Stimulated activated effector memory CD8-positive, alpha-beta T cell treated with anti-CD3 and anti-CD28 coated beads, Interleukin-12 subunit alpha, Interleukin-12 subunit beta, amount 100 ng/mL, for 72 hours (primary cell): ENCODE measurements around the gene P2RY8.
"Not testable (repeated sequence)": the region's sequence is repeated elsewhere in the genome, so short reads cannot be mapped to it uniquely, and the experiment has no call there.

Source experiments
- ATAC-seq: fragments of 150-1000 bp; cut with Tn5 transposase; 2 replicates; pipeline ENCODE4 v1.10.0; 2021
- DNase-seq, 2 donors: peaks; one replicate each; pipeline ENCODE4 v3.0.0; 2021 to 2022; ENCODE audit warnings: low spot score in 2 of 2
- H3K27ac Mint-ChIP-seq: one replicate; pipeline ENCODE4 v1.8.0; 2022; ENCODE audit warnings: mild to moderate bottlenecking, mixed read lengths
- H3K36me3 Mint-ChIP-seq: one replicate; pipeline ENCODE4 v1.8.0; 2022; ENCODE audit warnings: mild to moderate bottlenecking, mixed read lengths
- H3K4me1 Mint-ChIP-seq: one replicate; pipeline ENCODE4 v1.8.0; 2022; ENCODE audit warnings: mixed read lengths
- H3K4me3 Mint-ChIP-seq: one replicate; pipeline ENCODE4 v1.8.0; 2022; ENCODE audit warnings: mild to moderate bottlenecking, mixed read lengths
- H3K9me3 Mint-ChIP-seq: one replicate; pipeline ENCODE4 v1.8.0; 2022; ENCODE audit warnings: mixed read lengths

P2RY8 gene

GRCh38 chrX:1462110-1462509, 74.9 kb downstream of the P2RY8 start:
- peak overlapping the region; percentile 74 for H3K4me3 Mint-ChIP-seq
- peak overlapping the region; percentile 94 for H3K27ac Mint-ChIP-seq

GRCh38 chrX:1455948-1456280, 81.1 kb downstream of the P2RY8 start:
- DNase-seq: no peak
- Mint-ChIP-seq H3K27ac (peak overlapping the region; percentile 75), H3K4me3 (peak overlapping the region; percentile 5), H3K9me3 (no peaks in the 10 kb centered on the region), H3K4me1 (peaks cover 20% of the 10 kb centered on the region), H3K36me3 (peaks cover 14% of the 10 kb centered on the region)
- ATAC-seq: no peak

More at GRCh38 chrX:1462110-1462509, 74.9 kb downstream of the P2RY8 start:
- Mint-ChIP-seq H3K4me1 (peaks cover 55% of the 10 kb centered on the region), H3K36me3 (peaks cover 57% of the 10 kb centered on the region), H3K9me3 (no peaks in the 10 kb centered on the region)
- no peak for DNase-seq
- ATAC-seq: no peak

GRCh38 chrX:1453951-1454785, 82.8 kb downstream of the P2RY8 start:
- peak overlapping the region; percentile 84 for H3K4me3 Mint-ChIP-seq
- peaks cover 28% of the 10 kb centered on the region for H3K36me3 Mint-ChIP-seq
- H3K4me1 Mint-ChIP-seq: peaks cover 35% of the 10 kb centered on the region
- H3K27ac Mint-ChIP-seq: peak overlapping the region; percentile 27
- ATAC-seq: peak; percentile 70
- peak; percentile 98 to 100 for DNase-seq
- H3K9me3 Mint-ChIP-seq: peaks cover 2% of the 10 kb centered on the region

- Mint-ChIP-seq H3K4me3 (peak overlapping the region; percentile 84), H3K9me3 (peaks cover 10% of the 10 kb centered on the region), H3K4me1 (peaks cover 43% of the 10 kb centered on the region), H3K36me3 (peaks cover 36% of the 10 kb centered on the region), H3K27ac (peak overlapping the region; percentile 78)
- ATAC-seq: peak; percentile 63
- peak in 1 of 2 donors; percentile 93 for DNase-seq
These were observed 83.6 kb downstream of the P2RY8 start for GRCh38 chrX:1453395-1453783.

- H3K9me3 Mint-ChIP-seq: peaks cover 13% of the 10 kb centered on the region
- H3K4me1 Mint-ChIP-seq: peaks cover 46% of the 10 kb centered on the region
- ATAC-seq (peak; percentile 84), DNase-seq (peak; percentile 100)
- peak within 1 kb of the TSS; percentile 84 for H3K4me3 Mint-ChIP-seq
- H3K27ac Mint-ChIP-seq: peak within 1 kb of the TSS; percentile 78
- peaks cover 42% of the 10 kb centered on the region for H3K36me3 Mint-ChIP-seq
These were observed 84.2 kb downstream of the P2RY8 start, which contains the start of gene ASMTL for GRCh38 chrX:1452516-1453394. TSS of gene ASMTL (minus strand) at chrX:1452909. CDS start at chrX:1452840, 69 bp downstream.

GRCh38 chrX:1451661-1452515, 85.1 kb downstream of the P2RY8 start:
- DNase-seq: peak in 1 of 2 donors; percentile 74
- Mint-ChIP-seq H3K36me3 (peaks cover 50% of the 10 kb centered on the region), H3K27ac (peak overlapping the region; percentile 78)

GRCh38 chrX:1451251-1451660, 85.7 kb downstream of the P2RY8 start:
- Mint-ChIP-seq H3K4me3 (peak overlapping the region; percentile 84), H3K27ac (peak overlapping the region; percentile 78), H3K36me3 (peaks cover 56% of the 10 kb centered on the region), H3K4me1 (peaks cover 55% of the 10 kb centered on the region), H3K9me3 (peaks cover 13% of the 10 kb centered on the region)
- DNase-seq (peak in 1 of 2 donors; percentile 65), ATAC-seq (no peak)

More at GRCh38 chrX:1451661-1452515, 85.1 kb downstream of the P2RY8 start:
- H3K4me1 Mint-ChIP-seq: peaks cover 54% of the 10 kb centered on the region
- ATAC-seq: no peak
- H3K9me3 Mint-ChIP-seq: peaks cover 13% of the 10 kb centered on the region
- peak overlapping the region; percentile 84 for H3K4me3 Mint-ChIP-seq

GRCh38 chrX:1450361-1451161, 86.4 kb downstream of the P2RY8 start:
- peak overlapping the region; percentile 78 for H3K27ac Mint-ChIP-seq
- peaks cover 51% of the 10 kb centered on the region for H3K4me1 Mint-ChIP-seq

GRCh38 chrX:1449823-1450149, 87.2 kb downstream of the P2RY8 start:
- Mint-ChIP-seq H3K4me1 (peaks cover 50% of the 10 kb centered on the region), H3K9me3 (peaks cover 15% of the 10 kb centered on the region), H3K36me3 (peaks cover 59% of the 10 kb centered on the region), H3K27ac (peak overlapping the region; percentile 78), H3K4me3 (no peak overlapping the region)
- no peak for DNase-seq
- ATAC-seq: no peak

More at GRCh38 chrX:1450361-1451161, 86.4 kb downstream of the P2RY8 start:
- DNase-seq: peak in 1 of 2 donors; percentile 61
- no peak for ATAC-seq
- peaks cover 59% of the 10 kb centered on the region for H3K36me3 Mint-ChIP-seq
- H3K9me3 Mint-ChIP-seq: peaks cover 13% of the 10 kb centered on the region
- H3K4me3 Mint-ChIP-seq: peak overlapping the region; percentile 84

- H3K9me3 Mint-ChIP-seq: peaks cover 20% of the 10 kb centered on the region
- H3K27ac Mint-ChIP-seq: peak overlapping the region; percentile 78
- peak in 1 of 2 donors; percentile 58 for DNase-seq
- peaks cover 59% of the 10 kb centered on the region for H3K36me3 Mint-ChIP-seq
- H3K4me1 Mint-ChIP-seq: peaks cover 55% of the 10 kb centered on the region
- ATAC-seq: no peak
- H3K4me3 Mint-ChIP-seq: no peak overlapping the region
These were observed 87.8 kb downstream of the P2RY8 start for GRCh38 chrX:1449036-1449822.

- H3K4me3 Mint-ChIP-seq, H3K27ac Mint-ChIP-seq, ATAC-seq: not testable (repeated sequence)
- peaks cover 55% of the 10 kb centered on the region for H3K4me1 Mint-ChIP-seq
- peak in 1 of 2 donors; percentile 48 for DNase-seq
- H3K9me3 Mint-ChIP-seq: peaks cover 20% of the 10 kb centered on the region
- peaks cover 59% of the 10 kb centered on the region for H3K36me3 Mint-ChIP-seq
These were observed 88.4 kb downstream of the P2RY8 start for GRCh38 chrX:1448573-1449001.

GRCh38 chrX:1447969-1448572, 88.9 kb downstream of the P2RY8 start:
- peaks cover 55% of the 10 kb centered on the region for H3K4me1 Mint-ChIP-seq
- DNase-seq: peak in 1 of 2 donors; percentile 55
- not testable (repeated sequence) for H3K27ac Mint-ChIP-seq, ATAC-seq, H3K4me3 Mint-ChIP-seq
- H3K36me3 Mint-ChIP-seq: peaks cover 54% of the 10 kb centered on the region
- peaks cover 20% of the 10 kb centered on the region for H3K9me3 Mint-ChIP-seq
